ENCODE measurements around the gene GPR158.

The GPR158 gene

DNA sequence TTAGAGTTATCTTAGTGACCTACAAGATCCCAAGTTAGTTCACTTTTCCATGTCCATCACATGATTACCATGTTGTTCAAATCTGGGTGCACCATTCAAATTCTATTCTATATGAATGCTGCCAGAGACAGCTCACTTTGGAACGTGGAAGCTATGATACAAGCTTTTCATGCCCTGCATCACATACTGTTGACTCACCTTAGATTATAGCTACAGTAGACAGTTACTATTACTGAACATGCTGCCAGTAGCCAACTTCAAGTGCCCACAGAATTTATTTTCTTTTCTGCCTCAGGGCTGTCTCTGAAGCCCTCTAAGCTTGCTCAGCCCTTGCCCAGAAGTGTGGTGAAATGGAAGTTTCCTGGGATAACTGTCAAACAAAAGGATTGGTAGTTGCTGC is 231.1 kb downstream of the GPR158 start:
- no peak for TF ChIP-seq EZH2 (IDR thresholded peaks at IDR 0.05; ENCODE audit: borderline replicate concordance, low read depth, low read length, severe bottlenecking)
- TF ChIP-seq, protein P1, sequence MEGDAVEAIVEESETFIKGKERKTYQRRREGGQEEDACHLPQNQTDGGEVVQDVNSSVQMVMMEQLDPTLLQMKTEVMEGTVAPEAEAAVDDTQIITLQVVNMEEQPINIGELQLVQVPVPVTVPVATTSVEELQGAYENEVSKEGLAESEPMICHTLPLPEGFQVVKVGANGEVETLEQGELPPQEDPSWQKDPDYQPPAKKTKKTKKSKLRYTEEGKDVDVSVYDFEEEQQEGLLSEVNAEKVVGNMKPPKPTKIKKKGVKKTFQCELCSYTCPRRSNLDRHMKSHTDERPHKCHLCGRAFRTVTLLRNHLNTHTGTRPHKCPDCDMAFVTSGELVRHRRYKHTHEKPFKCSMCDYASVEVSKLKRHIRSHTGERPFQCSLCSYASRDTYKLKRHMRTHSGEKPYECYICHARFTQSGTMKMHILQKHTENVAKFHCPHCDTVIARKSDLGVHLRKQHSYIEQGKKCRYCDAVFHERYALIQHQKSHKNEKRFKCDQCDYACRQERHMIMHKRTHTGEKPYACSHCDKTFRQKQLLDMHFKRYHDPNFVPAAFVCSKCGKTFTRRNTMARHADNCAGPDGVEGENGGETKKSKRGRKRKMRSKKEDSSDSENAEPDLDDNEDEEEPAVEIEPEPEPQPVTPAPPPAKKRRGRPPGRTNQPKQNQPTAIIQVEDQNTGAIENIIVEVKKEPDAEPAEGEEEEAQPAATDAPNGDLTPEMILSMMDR (IDR thresholded peaks at IDR 0.05; ENCODE audit: borderline replicate concordance, extremely low read depth, low read length, poor library complexity, severe bottlenecking), result no peak

GRCh38 chr10:25417611-25418010 is 242.8 kb downstream of the GPR158 start:
- Histone ChIP-seq H3K4me3 (ENCODE audit: low read depth in 1 of 2, low read length in 2 of 2) (no peak overlapping the region), H2AFZ (ENCODE audit: low read depth, low read length) (no peak overlapping the region), H3K9me3 (ENCODE audit: insufficient read depth, low read length, severe bottlenecking) (no peaks in the 10 kb centered on the region), H3K27me3 (ENCODE audit: insufficient read depth, low read length, poor library complexity) (no peaks in the 10 kb centered on the region), H3K79me2 (ENCODE audit: insufficient read depth, low read length) (no peaks in the 10 kb centered on the region), H3K9ac (ENCODE audit: low read depth, low read length) (no peak overlapping the region), H3K36me3 (ENCODE audit: insufficient read depth, low read length) (no peaks in the 10 kb centered on the region), H3K4me2 (ENCODE audit: insufficient read depth, low read length) (no peak overlapping the region), H3K27ac (ENCODE audit: low read length) (no peak overlapping the region), H3K4me1 (ENCODE audit: insufficient read depth, low read length) (no peaks in the 10 kb centered on the region), H4K20me1 (ENCODE audit: insufficient read depth, low read length) (no peaks in the 10 kb centered on the region)
- TF ChIP-seq, protein P1 (IDR thresholded peaks at IDR 0.05; ENCODE audit: borderline replicate concordance, extremely low read depth, low read length, poor library complexity, severe bottlenecking), result no peak
- no peak for TF ChIP-seq EZH2 (IDR thresholded peaks at IDR 0.05; ENCODE audit: borderline replicate concordance, low read depth, low read length, severe bottlenecking)
- no peak for DNase-seq
- ATAC-seq (ENCODE audit: insufficient read depth, low read depth), result no peak

More for the DNA sequence above, 231.1 kb downstream of the GPR158 start:
- Histone ChIP-seq H3K27ac (ENCODE audit: low read length) (no peak overlapping the region), H3K36me3 (ENCODE audit: insufficient read depth, low read length) (no peaks in the 10 kb centered on the region), H4K20me1 (ENCODE audit: insufficient read depth, low read length) (no peaks in the 10 kb centered on the region), H3K9me3 (ENCODE audit: insufficient read depth, low read length, severe bottlenecking) (no peaks in the 10 kb centered on the region), H3K27me3 (ENCODE audit: insufficient read depth, low read length, poor library complexity) (no peaks in the 10 kb centered on the region), H2AFZ (ENCODE audit: low read depth, low read length) (no peak overlapping the region), H3K4me2 (ENCODE audit: insufficient read depth, low read length) (no peak overlapping the region), H3K9ac (ENCODE audit: low read depth, low read length) (no peak overlapping the region), H3K4me1 (ENCODE audit: insufficient read depth, low read length) (no peaks in the 10 kb centered on the region), H3K79me2 (ENCODE audit: insufficient read depth, low read length) (no peaks in the 10 kb centered on the region), H3K4me3 (ENCODE audit: low read depth in 1 of 2, low read length in 2 of 2) (no peak overlapping the region)
- ATAC-seq (ENCODE audit: insufficient read depth, low read depth), result no peak
- no peak for DNase-seq

GRCh38 chr10:25425776-25426175 is 251.0 kb downstream of the GPR158 start:
- Histone ChIP-seq H3K4me2 (ENCODE audit: insufficient read depth, low read length) (no peak overlapping the region), H3K79me2 (ENCODE audit: insufficient read depth, low read length) (no peaks in the 10 kb centered on the region), H3K4me1 (ENCODE audit: insufficient read depth, low read length) (no peaks in the 10 kb centered on the region), H3K27ac (ENCODE audit: low read length) (no peak overlapping the region), H3K9me3 (ENCODE audit: insufficient read depth, low read length, severe bottlenecking) (no peaks in the 10 kb centered on the region), H3K4me3 (ENCODE audit: low read depth in 1 of 2, low read length in 2 of 2) (no peak overlapping the region), H3K27me3 (ENCODE audit: insufficient read depth, low read length, poor library complexity) (no peaks in the 10 kb centered on the region), H2AFZ (ENCODE audit: low read depth, low read length) (no peak overlapping the region), H3K9ac (ENCODE audit: low read depth, low read length) (no peak overlapping the region), H4K20me1 (ENCODE audit: insufficient read depth, low read length) (no peaks in the 10 kb centered on the region), H3K36me3 (ENCODE audit: insufficient read depth, low read length) (no peaks in the 10 kb centered on the region)
- no peak for TF ChIP-seq EZH2 (IDR thresholded peaks at IDR 0.05; ENCODE audit: borderline replicate concordance, low read depth, low read length, severe bottlenecking)
- TF ChIP-seq, protein P1 (IDR thresholded peaks at IDR 0.05; ENCODE audit: borderline replicate concordance, extremely low read depth, low read length, poor library complexity, severe bottlenecking), result no peak
- no peak for ATAC-seq (ENCODE audit: insufficient read depth, low read depth)
- DNase-seq, result no peak

DNA sequence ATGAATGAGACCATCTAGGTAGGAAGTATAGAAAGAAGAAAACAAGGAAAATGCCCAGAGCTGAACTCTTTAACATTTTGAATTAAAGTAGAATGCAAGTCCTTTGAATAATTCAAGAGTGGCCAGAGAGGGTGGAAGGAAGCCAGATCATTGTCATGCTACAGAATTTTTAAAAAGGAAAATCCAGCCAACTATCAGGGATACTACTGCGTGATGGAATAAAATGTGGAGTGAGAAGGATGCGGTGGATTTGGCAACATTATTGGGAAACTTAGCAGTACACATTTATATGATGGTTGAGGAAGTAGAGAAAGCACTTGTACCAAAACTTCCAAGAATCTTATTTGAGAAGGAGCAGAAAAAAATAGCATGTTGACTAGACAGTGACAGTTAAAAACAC is 261.6 kb downstream of the GPR158 start:
- Histone ChIP-seq H3K4me2 (ENCODE audit: insufficient read depth, low read length) (no peak overlapping the region), H3K79me2 (ENCODE audit: insufficient read depth, low read length) (no peaks in the 10 kb centered on the region), H3K36me3 (ENCODE audit: insufficient read depth, low read length) (no peaks in the 10 kb centered on the region), H2AFZ (ENCODE audit: low read depth, low read length) (no peak overlapping the region), H3K27me3 (ENCODE audit: insufficient read depth, low read length, poor library complexity) (no peaks in the 10 kb centered on the region), H3K4me3 (ENCODE audit: low read depth in 1 of 2, low read length in 2 of 2) (no peak overlapping the region), H4K20me1 (ENCODE audit: insufficient read depth, low read length) (no peaks in the 10 kb centered on the region), H3K4me1 (ENCODE audit: insufficient read depth, low read length) (no peaks in the 10 kb centered on the region), H3K27ac (ENCODE audit: low read length) (no peak overlapping the region), H3K9ac (ENCODE audit: low read depth, low read length) (no peak overlapping the region), H3K9me3 (ENCODE audit: insufficient read depth, low read length, severe bottlenecking) (no peaks in the 10 kb centered on the region)
- DNase-seq (no peak), ATAC-seq (ENCODE audit: insufficient read depth, low read depth) (no peak)
- TF ChIP-seq EZH2 (IDR thresholded peaks at IDR 0.05; ENCODE audit: borderline replicate concordance, low read depth, low read length, severe bottlenecking), result no peak
- TF ChIP-seq, protein P1 (IDR thresholded peaks at IDR 0.05; ENCODE audit: borderline replicate concordance, extremely low read depth, low read length, poor library complexity, severe bottlenecking), result no peak
